Suppressor macrophage treated with lipopolysaccharide for 1 hour (primary cell): ENCODE data around the gene C1orf35.

Source experiments
- DNase-seq, 3 donors: peaks; one replicate each; pipeline ENCODE4 v3.0.0-alpha.2; 2020 to 2022

Gene C1orf35

GRCh38 chr1:228077565-228078330, 25.4 kb downstream of the C1orf35 start:
- no peak for DNase-seq

- no peak for DNase-seq
Observed at GRCh38 chr1:228076796-228077430, 26.2 kb downstream of the C1orf35 start.

DNA sequence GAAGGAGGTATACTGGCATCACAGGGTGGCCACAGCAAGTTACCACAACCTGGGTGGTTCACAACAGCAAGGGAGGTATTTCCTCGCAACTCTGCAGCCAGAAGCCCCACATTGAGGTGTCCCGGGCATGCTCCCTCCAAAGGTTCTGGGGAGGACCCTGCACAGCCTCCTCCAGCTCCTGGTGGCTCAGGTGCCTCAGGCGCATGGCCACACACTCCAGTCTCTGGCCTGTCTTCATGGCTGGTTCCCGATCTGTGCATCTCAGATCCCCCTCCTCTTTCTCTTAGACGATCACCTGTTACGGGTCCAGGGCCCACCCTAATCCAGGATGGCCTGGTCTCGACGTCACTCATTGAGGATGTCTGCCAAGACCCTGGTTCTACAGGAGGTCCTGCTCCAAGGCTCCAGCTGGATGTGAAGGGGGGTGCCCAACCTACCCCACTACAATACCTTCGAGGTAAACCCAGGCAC, 27.3 kb downstream of the C1orf35 start:
- no peak for DNase-seq

- DNase-seq = no peak
Observed at GRCh38 chr1:228074954-228075730, 28.0 kb downstream of the C1orf35 start.

- no peak for DNase-seq
Observed at GRCh38 chr1:228073857-228074545, 29.1 kb downstream of the C1orf35 start.

DNA sequence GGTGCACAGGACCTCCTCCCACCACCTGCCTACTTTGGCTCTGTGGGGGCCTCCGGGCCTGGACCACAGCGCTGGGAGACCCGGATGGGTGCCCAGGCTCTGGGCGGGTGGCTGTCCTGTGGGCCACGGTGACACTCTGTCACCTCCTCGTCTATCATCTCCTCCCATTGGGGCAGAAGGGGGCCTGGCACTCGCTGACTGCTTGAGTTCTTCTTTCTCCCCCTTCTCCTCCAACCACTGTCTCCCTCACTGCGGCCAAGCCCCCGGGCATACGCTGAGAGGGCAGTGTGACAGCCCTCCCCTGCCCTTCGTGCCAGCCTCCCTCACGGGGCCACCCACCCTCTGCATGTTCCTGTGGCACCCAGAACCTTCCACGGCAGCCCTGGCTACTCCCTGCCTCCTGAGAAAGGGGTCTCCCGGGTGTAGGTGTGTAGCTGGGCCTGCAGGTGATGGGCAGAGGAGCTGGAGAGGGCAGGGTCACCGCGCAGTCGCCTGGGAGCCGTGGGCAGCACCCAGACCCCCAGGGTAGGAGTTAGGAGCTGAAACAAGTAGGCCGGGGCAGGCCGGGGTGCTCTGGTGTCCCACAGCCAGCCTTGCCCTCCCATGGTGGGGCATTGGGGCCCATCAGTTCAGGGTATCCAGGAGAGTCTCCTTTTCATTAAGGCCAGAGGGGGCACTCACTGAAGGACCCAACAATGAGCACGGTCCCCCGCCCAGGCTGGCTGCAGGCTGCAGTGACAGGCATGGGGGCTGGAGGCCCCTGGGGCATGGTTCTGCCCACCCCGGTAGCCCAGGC, 29.9 kb downstream of the C1orf35 start:
- no peak for DNase-seq

GRCh38 chr1:228072658-228073043, 30.5 kb downstream of the C1orf35 start:
- DNase-seq = no peak

DNA sequence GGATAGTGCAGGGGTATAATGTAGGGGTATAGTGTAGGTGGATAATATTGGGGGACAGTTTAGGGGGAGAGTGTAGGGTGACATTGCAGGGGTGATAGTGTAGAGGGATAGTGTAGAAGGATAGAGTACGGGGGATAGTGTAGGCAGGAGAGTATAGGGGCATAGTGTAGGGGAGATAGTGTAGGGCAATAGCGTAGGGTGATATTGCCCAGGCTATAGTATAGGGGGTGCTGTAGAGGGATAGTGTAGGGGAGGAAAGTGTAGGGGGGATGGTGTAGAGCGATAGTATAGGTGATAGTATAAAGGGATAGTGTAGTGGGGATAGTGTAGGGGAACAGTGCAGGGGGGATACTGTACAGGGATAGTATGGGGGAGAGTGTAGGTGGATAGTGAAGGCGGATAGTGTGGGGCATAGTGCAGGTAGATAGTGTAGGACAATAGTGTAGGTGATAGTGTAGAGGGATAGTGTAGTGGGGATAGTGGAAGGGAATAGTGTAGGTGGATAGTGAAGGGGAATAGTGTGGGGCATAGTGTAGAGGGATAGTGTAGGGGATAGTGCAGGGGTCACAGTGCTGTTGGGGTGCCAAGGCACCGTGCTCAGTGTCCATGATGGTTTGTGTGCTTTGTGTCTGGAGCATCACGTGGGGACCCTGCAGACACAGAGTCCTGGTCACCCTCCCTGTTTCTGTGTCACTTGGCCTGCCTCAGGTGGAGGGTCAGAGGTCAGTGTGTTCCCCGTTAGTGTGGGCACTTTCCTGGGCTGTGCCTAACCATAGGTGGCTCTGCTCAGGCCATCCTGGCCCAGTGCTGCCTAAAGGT, 31.1 kb downstream of the C1orf35 start:
- no peak for DNase-seq

DNA sequence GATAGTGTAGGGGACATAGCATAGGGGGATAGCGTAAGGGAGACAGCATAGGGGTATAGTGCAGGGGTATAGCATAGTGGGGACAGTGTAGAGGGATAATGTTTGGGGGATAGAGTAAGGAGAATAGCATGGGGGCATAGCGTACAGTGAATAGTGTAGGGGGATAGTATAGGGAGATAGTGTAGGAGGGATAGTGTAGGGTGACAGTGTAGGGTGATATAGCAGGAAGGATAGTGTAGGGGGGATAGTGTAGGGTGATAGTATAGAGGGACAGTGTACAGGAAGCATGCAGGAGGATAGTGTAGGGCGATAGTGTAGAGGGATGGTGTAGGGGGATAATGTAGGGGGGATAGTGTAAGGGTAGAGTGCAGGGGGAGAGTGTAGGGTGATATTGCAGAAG, 32.3 kb downstream of the C1orf35 start:
- no peak for DNase-seq

GRCh38 chr1:228070173-228070572, 33.0 kb downstream of the C1orf35 start:
- no peak for DNase-seq

GRCh38 chr1:228068359-228068758, 34.8 kb downstream of the C1orf35 start:
- no peak for DNase-seq

DNA sequence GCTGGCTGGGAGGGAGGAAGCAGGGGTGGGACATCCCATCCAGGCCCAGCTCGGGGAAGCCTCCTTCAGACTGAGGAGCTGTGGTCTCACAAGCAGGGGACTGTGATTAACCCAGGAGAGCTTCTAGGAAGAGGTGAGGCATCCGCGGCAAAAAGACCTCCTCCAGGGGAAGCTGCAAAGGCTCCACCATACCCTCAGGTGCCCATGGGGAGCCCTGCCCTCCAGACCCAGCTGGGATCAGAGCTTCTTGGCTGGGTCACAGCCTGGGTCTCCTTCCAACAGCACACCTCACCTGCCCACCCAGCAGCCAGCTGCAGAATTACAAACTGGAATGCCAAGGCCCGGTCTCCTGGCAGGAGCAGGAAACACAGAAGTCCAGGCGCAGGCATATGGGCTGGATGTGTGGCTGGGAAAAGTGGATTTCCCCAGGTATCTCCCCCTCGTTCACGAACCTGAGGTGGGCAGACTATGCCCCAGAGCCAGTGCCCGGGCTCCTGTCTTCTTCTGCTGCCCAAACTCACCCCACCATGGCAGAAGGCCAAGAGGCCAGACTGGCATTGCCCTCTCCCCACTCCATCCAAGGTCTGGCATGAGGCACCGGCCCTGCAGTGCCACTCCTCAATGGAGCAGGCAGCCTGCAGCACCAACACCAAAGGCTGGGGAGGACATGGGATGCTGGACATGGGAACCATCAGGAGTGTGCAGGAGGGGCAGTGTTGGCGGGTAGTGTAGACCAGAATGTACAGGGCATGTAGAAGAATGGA, 36.1 kb downstream of the C1orf35 start:
- no peak for DNase-seq

DNA sequence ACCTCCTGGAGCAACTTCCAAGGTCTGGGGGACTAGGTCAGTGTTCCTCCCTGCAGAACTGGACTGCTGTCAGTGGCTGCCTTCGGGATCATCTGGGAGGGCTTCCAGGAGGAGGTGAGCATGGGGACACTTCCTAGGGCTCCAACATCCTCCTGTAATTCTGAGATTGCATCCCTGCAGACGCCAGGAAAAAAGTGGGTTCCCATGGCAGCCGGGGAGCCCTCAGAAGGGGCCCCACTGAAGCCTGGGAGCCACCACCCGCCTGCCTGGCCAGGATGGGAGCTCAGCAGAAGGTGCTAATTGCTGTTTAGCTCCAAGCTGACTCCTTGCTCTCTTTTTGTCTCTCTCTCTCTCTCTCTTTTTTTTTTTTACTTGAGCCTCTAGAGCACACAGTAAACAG, 36.7 kb downstream of the C1orf35 start:
- DNase-seq = no peak

GRCh38 chr1:228065543-228066347, 37.4 kb downstream of the C1orf35 start:
- no peak for DNase-seq

DNA sequence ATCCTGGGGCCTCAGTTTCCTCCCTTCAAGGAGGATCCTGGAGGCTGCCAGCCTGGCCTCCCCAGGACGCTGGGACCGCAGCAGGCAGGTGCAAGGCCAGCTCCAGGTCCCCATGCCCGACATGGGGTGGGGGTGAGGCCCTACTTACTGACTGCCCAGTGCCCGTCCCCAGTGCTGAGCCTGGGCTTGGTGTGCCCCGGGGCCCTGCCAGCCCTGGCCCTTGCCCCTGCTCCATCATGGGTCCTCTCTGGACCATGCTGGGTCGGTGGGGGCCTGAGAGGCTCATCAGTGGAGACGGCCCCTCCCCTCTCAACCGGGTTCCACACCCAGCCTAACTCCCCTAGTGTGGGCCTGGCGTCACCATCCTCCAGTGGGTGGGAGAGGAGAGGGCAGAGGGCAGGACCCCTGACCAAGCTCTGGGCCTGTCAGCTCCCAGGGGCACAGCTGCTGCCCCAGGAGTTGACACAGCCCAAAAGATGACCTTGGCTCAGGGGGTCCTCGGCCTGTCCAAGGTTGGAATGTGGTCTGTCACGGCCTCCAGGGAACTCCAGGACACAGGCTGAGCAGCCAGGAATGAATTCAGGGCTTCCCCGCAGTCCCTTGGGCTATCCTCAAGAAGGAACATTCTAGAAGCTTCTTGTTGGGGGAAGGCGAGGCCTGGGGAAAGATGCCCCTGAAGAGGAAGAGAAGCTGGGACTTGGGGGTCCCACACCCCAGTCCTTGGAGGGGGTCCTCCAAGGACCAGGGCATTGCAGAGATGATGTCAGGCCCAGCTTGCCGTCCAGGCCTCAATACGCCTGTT, 38.2 kb downstream of the C1orf35 start:
- DNase-seq = no peak

DNA sequence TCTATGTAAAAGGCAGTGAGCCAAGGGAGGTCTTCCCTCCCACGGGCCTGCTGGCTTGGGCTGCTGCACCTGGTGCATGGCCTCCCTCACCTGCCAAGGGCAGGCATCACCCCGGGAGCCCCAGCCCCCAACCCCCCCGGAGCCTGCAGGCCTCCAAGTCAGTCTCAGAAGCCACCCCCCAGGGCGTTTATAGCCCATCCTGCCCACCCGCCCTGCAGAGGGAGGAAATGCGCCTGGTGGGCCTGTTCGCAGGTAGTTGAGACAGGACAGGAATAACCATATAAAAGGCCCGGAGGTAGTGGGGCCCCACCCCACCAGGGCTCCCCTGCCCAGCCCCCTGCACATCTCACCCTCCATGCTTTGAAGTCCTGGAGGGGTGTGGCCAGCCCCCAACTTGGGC, 38.8 kb downstream of the C1orf35 start:
- no peak for DNase-seq

DNA sequence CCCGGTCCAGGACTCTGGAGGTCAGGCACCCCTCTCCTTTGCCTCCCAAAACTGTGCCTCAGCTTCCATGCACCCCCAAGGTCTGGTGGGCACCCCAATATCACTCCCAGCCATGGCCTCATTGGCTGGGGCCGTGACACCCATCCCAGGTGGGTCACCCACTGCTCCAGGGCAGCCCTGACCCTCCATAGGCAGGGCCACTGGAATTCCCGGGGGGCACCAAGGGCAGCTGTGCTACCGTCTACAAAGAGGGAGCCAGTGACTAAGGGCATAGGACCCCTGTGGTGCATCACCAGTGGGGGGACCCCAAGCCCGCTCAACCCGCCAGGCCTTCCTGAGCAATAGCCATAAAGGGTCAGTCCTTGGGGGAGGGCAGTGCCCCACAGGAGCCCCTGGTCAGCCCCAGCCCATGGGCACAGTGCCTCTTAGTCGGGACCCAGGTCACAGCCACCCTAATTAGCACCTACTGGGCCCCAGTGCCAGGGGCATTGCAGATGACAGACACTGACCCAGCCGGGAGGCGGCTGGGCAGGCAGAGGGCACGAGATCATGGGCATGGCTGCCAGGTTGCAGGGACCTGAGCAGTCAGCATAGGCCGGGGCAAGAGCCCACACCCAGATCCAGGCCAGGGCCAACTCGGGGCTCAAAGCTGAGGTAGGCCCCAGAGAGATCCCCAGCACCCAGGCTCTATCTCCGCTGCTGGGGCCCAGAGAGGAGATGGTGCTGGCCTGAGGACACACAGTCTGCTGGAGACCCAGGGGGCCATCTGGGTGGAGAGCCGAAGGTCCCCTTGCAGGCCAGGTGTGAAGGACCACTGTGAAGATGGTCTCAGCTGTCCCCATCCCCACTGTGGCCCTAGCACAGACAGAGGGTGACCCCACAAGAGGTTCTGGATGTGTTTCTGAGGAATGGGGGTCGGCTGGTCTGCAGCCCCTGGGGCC, 39.6 kb downstream of the C1orf35 start:
- no peak for DNase-seq

DNA sequence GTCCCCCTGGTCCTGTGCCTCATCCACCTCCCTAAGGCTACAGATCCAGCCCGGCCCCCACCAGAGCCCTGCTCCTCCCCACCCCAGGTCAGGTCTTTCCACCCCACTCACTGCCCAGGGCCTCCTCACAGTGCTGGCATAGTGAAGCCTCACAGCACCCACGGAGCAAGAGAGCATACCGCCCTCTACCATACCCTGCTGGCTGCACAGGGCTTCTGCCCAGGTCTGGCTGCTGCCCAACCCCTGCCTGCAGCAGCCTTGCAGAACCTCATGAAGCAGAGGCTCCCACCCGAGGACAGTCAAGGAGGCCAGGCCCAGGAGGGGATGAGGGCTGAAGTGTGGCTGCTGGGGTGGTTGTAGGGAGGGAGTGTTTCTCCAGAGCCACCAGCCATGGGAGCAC, 40.3 kb downstream of the C1orf35 start:
- no peak for DNase-seq
